Naive B cell (primary cell): ENCODE data around the gene GUSB. TPM values are rescaled to one million over a fixed set of nuclear protein-coding genes. Genes with fewer than 3 reads are reported as not detected.
A peak's percentile ranks its signal among the peaks of the same experiment; 100 is the strongest.
"Not testable (repeated sequence)": the region's sequence is repeated elsewhere in the genome, so short reads cannot be mapped to it uniquely, and the experiment has no call there.

ENCODE experiments used
- ATAC-seq, 2 donors: fragments of 150-1000 bp; cut with Tn5 transposase; 2 replicates each; pipeline ENCODE4 v1.10.0; 2021; ENCODE audit warnings: low read depth in 2 of 2, mild to moderate bottlenecking in 2 of 2, moderate library complexity in 2 of 2
- DNase-seq: peaks from one replicate; pipeline ENCODE4 v3.0.0; 2022
- H3K27ac Mint-ChIP-seq, 6 donors: one replicate each; pipeline ENCODE4 v1.8.0; 2020 to 2022; ENCODE audit warnings: mild to moderate bottlenecking in 6 of 6, mixed read lengths in 6 of 6, moderate library complexity in 5 of 6, inconsistent platforms in 2 of 6
- H3K27me3 Mint-ChIP-seq, 3 donors: one replicate each; pipeline ENCODE4 v1.8.0; 2021 to 2022; ENCODE audit warnings: mixed read lengths in 3 of 3, mild to moderate bottlenecking in 1 of 3
- H3K36me3 Mint-ChIP-seq, 2 donors: one replicate each; pipeline ENCODE4 v1.8.0; 2020 to 2022; ENCODE audit warnings: mixed read lengths in 2 of 2, inconsistent platforms in 1 of 2, mild to moderate bottlenecking in 1 of 2
- H3K4me1 Mint-ChIP-seq, 3 donors: one replicate each; pipeline ENCODE4 v1.8.0; 2020 to 2022; ENCODE audit warnings: mixed read lengths in 3 of 3, inconsistent platforms in 1 of 3, mild to moderate bottlenecking in 1 of 3, moderate library complexity in 1 of 3
- H3K4me3 Mint-ChIP-seq, 8 donors: one replicate each; pipeline ENCODE4 v1.8.0; 2020 to 2022; ENCODE audit warnings: mild to moderate bottlenecking in 8 of 8, mixed read lengths in 8 of 8, moderate library complexity in 8 of 8, inconsistent platforms in 2 of 8
- H3K9me3 Mint-ChIP-seq, 7 donors: one replicate each; pipeline ENCODE4 v1.8.0; 2020 to 2022; ENCODE audit warnings: mixed read lengths in 7 of 7, mild to moderate bottlenecking in 5 of 7, inconsistent platforms in 2 of 7, moderate library complexity in 1 of 7
- polyA plus RNA-seq, 6 donors: library from polyadenylated mRNA; unstranded; fragments of 300-500 nt; fragmentation: Illumina TruSeq; gene quantifications; one replicate each; pipeline ENCODE4 v1.2.3, GENCODE V29; 2021; ENCODE audit warnings: low read depth in 6 of 6

The GUSB gene
- 10 to 100 TPM; 44.2 to 73.4 (median 53.1) TPM for polyA plus RNA-seq

DNA sequence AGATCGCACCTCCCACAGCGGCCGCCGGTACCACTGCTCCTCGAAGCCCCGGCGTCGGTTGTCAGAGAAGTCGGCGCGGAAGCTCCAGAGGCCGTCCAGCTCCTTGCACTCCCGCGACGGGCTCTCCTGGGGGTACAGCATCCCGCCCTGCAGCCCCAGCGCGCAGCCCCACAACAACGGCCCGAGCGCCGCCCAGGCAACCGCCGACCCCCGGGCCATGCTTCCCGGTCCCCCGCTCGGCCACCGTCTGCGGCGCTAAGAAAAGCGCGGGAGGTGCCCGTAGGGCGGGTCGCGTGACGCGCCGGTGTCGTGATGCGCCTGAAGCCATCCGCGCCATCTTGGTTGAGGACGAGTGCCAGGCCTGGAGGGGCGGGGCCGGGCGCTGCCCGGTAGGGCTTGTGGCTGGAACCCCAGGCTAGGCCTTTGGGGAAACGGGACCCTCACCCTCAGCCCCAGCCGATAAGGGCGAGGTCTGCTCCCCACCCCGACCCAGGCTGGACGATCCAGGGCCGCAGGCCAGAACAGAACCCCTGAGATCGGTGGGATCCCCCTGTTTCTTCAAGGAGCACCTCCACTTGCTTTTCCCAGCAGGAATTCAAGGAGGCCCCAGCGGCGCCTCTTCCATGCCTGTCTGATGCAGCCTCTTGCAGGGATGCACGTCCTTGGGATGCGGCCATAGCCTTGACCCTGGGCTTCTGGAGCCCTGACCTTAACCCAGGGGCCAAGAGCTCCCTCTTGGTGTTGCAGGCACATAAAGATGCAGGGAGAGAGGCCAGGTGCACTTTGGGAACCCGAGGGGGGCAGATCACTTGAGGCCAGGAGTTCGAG, at the start of gene GUSB:
GUSB (minus strand) TSS at position 249 of the 828 bp plus-strand sequence; CDS start at position 219, 30 bp downstream.
- H3K36me3 Mint-ChIP-seq: no peaks in the 10 kb centered on the region
- no peaks in the 10 kb centered on the region for H3K27me3 Mint-ChIP-seq
- peaks cover 14 to 26% (median 17%) of the 10 kb centered on the region in 3 donors for H3K4me1 Mint-ChIP-seq
- peak; percentile 93 to 96 for ATAC-seq
- peak within 1 kb of the TSS; percentile 73 to 90 (median 82) for H3K4me3 Mint-ChIP-seq
- peak; percentile 86 for DNase-seq
- peak within 1 kb of the TSS in 4 of 6 donors; percentile 41 to 92 (median 74) for H3K27ac Mint-ChIP-seq
- no peaks in the 10 kb centered on the region for H3K9me3 Mint-ChIP-seq

DNA sequence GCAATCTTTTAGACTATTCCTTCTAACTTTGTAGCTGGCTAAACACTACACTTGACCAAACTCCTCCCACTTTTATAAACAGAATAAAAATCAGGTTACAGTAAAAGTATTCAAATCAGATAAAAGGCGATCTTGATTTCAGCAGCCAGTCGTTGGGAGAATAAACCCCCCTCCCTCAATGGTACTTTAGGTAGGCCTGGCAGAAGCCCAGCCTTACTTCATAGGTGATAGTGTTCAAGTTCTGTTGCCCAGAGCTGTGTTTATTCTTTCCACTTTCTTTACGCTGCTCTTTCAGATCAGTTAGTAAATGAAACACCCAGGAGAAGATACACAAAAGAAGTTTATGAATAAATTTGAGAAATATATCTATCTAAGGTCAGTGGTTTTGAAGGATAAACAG, 46.3 kb upstream of the GUSB start:
- not testable (repeated sequence) for H3K27ac Mint-ChIP-seq, H3K27me3 Mint-ChIP-seq, DNase-seq, ATAC-seq, H3K9me3 Mint-ChIP-seq, H3K36me3 Mint-ChIP-seq, H3K4me1 Mint-ChIP-seq, H3K4me3 Mint-ChIP-seq

DNA sequence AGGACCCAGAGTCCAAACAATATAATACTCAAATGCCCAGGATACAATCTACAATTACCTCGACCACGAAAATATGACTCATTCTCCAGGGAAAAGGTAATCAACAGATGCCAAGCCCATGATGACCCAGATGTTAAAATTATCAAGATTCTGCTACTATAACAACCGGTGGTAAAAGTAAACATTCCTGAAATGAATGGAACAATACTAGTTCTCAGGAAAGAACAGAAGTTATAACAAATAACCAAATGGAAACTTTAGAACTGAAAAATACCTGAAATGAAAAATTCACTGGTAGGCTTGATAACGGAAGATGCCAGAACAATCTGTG, 34.1 kb upstream of the GUSB start:
- H3K4me3 Mint-ChIP-seq: no peak overlapping the region
- H3K4me1 Mint-ChIP-seq: no peaks in the 10 kb centered on the region
- no peaks in the 10 kb centered on the region for H3K36me3 Mint-ChIP-seq
- H3K27me3 Mint-ChIP-seq: peaks cover 0 to 7% (median 0%) of the 10 kb centered on the region in 3 donors
- DNase-seq (no peak), ATAC-seq (no peak)
- H3K27ac Mint-ChIP-seq: no peak overlapping the region
- H3K9me3 Mint-ChIP-seq: no peaks in the 10 kb centered on the region

DNA sequence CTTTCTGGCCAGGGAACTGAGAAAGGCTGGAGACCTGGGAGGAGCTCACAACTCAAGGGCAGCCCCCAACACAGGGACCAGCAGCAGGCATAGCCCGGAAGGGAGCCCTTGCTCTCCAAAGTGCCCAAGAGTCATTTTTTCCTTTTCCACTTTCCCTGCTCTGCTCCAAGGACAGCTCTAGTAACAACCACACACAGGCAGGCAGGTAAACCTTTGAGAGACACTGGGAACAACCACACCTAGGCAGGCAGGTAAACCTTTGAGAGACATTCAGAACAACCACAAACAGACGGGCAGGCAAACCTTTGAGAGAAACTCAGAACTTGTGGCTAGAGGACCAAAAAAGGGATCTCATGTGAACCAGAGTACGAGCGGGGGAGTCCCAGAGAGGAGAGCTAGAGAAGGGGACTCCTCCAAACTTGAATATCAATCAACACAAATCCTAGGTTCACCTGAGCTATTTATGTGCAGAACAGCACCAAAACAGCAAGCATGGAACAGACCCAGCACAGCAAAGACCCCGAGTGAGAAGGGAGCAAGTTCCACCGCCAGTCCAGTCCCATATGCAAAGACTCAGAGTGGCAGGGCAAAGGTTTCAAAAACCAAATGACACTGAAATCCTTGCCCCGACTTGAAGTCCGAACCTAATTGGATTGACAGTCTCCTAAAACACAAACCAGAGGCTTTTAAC, 33.6 kb upstream of the GUSB start:
- Mint-ChIP-seq H3K27me3 (peaks cover 0 to 7% (median 0%) of the 10 kb centered on the region in 3 donors), H3K36me3 (no peaks in the 10 kb centered on the region), H3K9me3 (no peaks in the 10 kb centered on the region), H3K4me1 (no peaks in the 10 kb centered on the region), H3K27ac (peak overlapping the region in 1 of 6 donors; percentile 26), H3K4me3 (no peak overlapping the region)
- ATAC-seq: no peak
- no peak for DNase-seq

DNA sequence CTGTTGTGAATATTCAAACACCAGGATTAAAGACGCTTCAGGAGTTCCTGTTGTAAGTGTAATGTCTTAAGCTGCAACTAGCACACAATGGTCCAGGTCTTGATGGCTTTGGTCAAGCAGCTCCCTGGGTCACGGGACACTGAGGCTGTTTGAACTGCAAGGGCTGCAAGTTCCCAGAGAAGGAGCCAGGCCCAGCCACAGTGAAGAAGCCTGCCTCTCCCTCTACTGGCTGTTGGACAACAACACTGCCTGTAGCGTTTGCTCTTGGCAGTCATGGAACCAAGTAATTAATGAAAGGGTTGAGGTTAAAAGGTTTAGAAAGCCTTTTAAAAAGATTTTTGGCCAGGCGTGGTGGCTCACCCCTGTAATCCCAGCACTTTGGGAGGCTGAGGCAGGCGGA, 31.9 kb upstream of the GUSB start:
- Mint-ChIP-seq H3K9me3 (no peaks in the 10 kb centered on the region), H3K4me3 (no peak overlapping the region), H3K27me3 (peaks cover 0 to 7% (median 0%) of the 10 kb centered on the region in 3 donors), H3K36me3 (no peaks in the 10 kb centered on the region), H3K27ac (no peak overlapping the region), H3K4me1 (no peaks in the 10 kb centered on the region)
- no peak for DNase-seq
- ATAC-seq: no peak

DNA sequence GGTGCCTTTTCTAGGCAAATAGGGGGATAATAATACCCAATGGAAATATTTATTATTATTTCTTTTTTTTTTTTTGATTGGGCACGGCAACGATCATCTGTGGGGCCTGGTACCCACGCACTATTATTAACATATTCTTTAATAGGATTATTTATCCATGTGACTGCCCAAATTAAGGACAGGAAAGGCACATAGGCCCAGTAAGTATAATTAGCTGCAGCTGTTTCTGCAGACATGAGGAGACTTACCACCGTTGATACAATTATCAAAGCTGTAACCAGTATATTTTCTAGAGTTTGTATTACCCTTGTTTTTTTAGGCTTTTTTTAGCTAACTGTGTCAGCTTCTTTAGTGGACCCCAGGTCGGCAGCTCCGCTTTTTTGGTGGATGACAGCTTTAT, 25.2 kb upstream of the GUSB start:
- no peaks in the 10 kb centered on the region for H3K4me1 Mint-ChIP-seq
- no peaks in the 10 kb centered on the region for H3K36me3 Mint-ChIP-seq
- no peaks in the 10 kb centered on the region for H3K9me3 Mint-ChIP-seq
- no peak overlapping the region for H3K4me3 Mint-ChIP-seq
- no peak overlapping the region for H3K27ac Mint-ChIP-seq
- no peaks in the 10 kb centered on the region for H3K27me3 Mint-ChIP-seq
- no peak for DNase-seq
- no peak for ATAC-seq

DNA sequence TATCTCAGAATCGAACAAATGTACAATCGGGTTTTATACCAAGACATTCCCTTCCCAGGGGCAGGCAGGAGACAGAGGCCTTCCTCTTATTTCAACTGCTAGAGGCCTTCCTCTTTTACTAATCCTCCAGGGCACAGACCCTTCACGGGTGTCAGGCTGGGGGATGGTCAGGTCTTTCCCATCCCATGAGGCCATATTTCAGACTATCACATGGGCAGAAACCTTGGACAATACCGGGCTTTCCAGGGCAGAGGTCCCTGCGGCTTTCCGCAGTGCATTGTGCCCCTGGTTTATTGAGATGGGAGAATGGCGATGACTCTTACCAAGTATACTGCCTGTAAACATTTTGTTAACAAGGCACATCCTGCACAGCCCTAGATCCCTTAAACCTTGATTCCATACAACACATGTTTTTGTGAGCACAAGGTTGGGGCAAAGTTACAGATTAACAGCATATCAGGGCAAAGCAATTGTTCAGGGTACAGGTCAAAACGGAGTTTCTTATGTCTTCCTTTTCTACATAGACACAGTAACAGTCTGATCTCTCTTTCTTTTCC, 23.2 kb upstream of the GUSB start:
- not testable (repeated sequence) for H3K27ac Mint-ChIP-seq, H3K36me3 Mint-ChIP-seq, ATAC-seq, H3K4me1 Mint-ChIP-seq, H3K27me3 Mint-ChIP-seq, DNase-seq, H3K4me3 Mint-ChIP-seq, H3K9me3 Mint-ChIP-seq

DNA sequence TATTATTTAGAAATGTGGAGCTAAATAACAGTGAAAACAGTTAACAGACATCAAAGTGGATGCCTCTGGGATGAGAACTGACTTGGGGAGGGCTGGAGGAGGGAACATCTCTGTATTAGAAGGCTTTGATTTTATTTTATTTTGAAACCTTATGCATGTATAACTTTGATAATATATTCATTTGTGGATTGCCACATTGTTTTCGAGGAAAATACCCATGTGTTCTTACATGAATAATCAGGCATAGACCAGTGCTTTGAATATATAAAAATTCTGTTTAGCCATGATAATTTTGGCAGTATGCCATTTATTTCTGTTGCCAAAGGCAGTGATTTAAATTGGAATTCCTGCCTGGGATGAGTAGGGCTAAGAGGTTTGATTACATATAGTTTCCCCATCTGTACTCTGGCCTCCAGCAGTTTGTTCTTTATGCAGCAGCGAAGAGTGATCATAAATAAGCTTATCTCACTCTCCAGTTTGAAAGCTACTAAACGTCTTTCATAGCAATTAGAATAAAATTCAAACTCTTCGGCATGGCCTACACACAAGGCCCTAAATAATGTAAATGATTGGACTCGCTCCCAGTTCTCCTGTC, 18.9 kb upstream of the GUSB start:
- not testable (repeated sequence) for ATAC-seq, H3K4me1 Mint-ChIP-seq, H3K9me3 Mint-ChIP-seq, H3K4me3 Mint-ChIP-seq, H3K27ac Mint-ChIP-seq, H3K36me3 Mint-ChIP-seq, H3K27me3 Mint-ChIP-seq, DNase-seq

DNA sequence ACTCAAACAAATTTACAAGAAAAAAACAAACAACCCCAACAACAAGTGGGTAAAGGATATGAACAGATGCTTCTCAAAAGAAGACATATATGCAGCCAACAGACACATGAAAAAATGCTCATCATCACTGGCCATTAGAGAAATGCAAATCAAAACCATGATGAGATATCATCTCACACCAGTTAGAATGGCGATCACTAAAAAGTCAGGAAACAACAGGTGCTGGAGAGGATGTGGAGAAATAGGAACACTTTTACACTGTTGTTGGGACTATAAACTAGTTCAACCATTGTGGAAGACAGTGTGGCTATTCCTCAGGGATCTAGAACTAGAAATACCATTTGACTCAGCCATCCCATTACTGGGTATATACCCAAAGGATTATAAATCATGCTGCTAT, 13.0 kb upstream of the GUSB start:
- ATAC-seq, H3K4me3 Mint-ChIP-seq, DNase-seq, H3K27me3 Mint-ChIP-seq, H3K9me3 Mint-ChIP-seq, H3K36me3 Mint-ChIP-seq, H3K27ac Mint-ChIP-seq, H3K4me1 Mint-ChIP-seq: not testable (repeated sequence)

DNA sequence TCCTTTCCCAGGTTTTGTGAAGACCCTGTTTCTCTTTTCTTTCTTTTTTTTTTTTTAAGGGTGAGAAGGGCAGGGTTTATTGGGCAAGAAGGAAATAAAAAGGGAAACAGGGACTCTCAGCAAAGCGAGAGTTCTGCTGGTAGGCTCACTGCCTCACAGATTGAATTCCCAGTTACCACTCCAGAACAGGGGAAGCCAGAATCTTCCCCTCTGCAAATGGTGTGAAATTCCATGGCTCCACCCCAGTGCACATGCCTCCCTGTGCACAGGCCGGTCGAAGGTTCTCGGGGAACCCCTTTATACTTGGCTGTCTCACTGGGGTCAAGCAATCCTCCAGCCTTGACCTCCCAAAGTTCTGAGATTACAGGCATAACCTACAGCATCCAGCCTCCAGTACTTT, 10.5 kb upstream of the GUSB start:
- H3K27me3 Mint-ChIP-seq: no peaks in the 10 kb centered on the region
- no peak overlapping the region for H3K4me3 Mint-ChIP-seq
- no peaks in the 10 kb centered on the region for H3K4me1 Mint-ChIP-seq
- no peaks in the 10 kb centered on the region for H3K36me3 Mint-ChIP-seq
- no peak for ATAC-seq
- no peaks in the 10 kb centered on the region for H3K9me3 Mint-ChIP-seq
- no peak overlapping the region for H3K27ac Mint-ChIP-seq
- DNase-seq: no peak

DNA sequence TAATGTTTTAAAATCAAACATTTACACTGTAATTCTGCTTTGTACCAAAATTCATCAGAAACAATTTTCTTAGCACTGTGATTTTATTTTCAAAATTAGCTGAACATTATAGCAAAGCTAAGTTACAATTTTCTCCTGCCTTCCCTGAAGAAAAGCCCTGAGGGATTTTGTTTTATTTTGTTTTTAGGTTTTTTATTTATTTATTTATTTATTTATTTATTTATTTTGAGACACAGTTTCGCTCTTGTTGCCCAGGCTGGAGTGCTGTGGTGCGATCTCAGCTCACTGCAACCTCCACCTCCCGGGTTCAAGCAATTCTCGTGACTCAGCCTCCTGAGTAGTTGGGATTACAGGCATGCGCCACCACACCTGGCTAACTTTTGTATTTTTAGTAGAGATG, 9.8 kb upstream of the GUSB start:
- H3K27ac Mint-ChIP-seq, H3K36me3 Mint-ChIP-seq, H3K4me1 Mint-ChIP-seq, H3K4me3 Mint-ChIP-seq, ATAC-seq, H3K9me3 Mint-ChIP-seq, H3K27me3 Mint-ChIP-seq, DNase-seq: not testable (repeated sequence)

DNA sequence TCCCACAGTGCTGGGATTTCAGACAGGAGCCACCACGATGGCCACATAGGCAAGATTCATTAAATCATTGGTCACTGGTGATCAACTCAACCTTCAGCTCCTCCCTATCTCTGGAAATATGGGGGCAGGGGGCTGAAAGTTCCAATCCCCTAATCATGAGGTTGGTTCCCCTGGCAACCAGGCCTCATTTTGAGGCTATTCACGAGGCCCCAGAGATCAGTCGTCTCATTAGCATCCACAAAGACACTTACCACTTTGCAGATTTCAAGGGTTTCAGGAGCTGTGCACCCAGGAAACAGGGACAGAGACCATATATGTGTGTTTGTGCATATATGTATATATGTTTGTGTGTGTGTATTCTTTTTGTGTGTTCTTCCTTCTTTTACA, 7.7 kb upstream of the GUSB start:
- DNase-seq (no peak), ATAC-seq (no peak)
- Mint-ChIP-seq H3K4me3 (no peak overlapping the region), H3K9me3 (no peaks in the 10 kb centered on the region), H3K4me1 (no peaks in the 10 kb centered on the region), H3K27me3 (no peaks in the 10 kb centered on the region), H3K36me3 (no peaks in the 10 kb centered on the region), H3K27ac (no peak overlapping the region)

DNA sequence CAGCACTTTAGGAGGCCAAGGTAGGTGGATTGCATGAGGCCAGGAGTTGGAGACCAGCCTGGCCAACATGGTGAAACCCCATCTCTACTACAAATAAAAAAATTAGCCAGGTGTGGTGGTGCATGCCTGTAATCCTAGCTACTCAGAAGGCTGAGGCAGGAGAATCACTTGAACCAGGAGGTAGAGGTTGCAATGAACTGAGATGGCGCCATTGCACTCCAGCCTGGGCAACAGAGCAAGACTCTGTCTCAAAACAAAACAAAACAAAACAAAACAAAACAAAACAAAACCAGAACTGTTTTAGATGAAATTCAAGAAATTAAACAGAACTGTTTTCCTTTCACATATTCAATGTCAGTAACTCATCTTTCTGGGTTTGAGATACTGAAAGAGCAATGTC, 6.5 kb upstream of the GUSB start:
- not testable (repeated sequence) for H3K9me3 Mint-ChIP-seq, ATAC-seq, H3K4me1 Mint-ChIP-seq, DNase-seq, H3K27me3 Mint-ChIP-seq, H3K4me3 Mint-ChIP-seq, H3K27ac Mint-ChIP-seq, H3K36me3 Mint-ChIP-seq

DNA sequence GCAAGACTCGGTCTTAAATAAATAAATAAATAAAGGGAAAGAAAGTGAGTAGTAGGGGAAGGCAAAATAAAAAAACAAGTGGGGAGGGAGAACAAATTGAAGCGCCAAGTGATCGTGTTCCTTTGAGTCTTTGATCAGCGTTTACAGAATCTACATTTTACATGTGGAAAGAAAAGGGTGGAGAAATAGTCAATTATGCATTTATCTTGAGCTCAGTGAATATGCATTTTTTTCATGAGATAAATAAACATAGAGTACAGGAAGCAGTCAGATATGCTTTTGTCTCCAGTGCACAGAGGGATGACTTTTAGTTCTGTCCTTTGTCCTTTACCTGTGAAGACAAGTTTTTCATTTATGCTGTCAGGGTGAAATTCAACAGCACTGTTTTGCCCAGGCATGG, 6.1 kb upstream of the GUSB start:
- peaks cover 0 to under 1% (median 0%) of the 10 kb centered on the region in 3 donors for H3K4me1 Mint-ChIP-seq
- no peaks in the 10 kb centered on the region for H3K36me3 Mint-ChIP-seq
- no peak overlapping the region for H3K27ac Mint-ChIP-seq
- no peaks in the 10 kb centered on the region for H3K9me3 Mint-ChIP-seq
- ATAC-seq (no peak), DNase-seq (no peak)
- H3K27me3 Mint-ChIP-seq: no peaks in the 10 kb centered on the region
- H3K4me3 Mint-ChIP-seq: no peak overlapping the region
